Lower lobe of right lung (tissue), 2 donors: ENCODE data around the gene THTPA. TPM values are rescaled to one million over a fixed set of nuclear protein-coding genes. Genes with fewer than 3 reads are reported as not detected.
"Not testable (repeated sequence)": the region's sequence is repeated elsewhere in the genome, so short reads cannot be mapped to it uniquely, and the experiment has no call there.

Source experiments
- ATAC-seq, 2 donors: fragments of 200-7000 bp; cut with Tn5 transposase; one replicate each; pipeline ENCODE4 v1.9.1; 2020 to 2022; ENCODE audit warnings: mild to moderate bottlenecking in 2 of 2, moderate library complexity in 2 of 2
- DNase-seq: peaks from one replicate; pipeline ENCODE4 v3.0.0-alpha.2; 2020
- H3K27ac ChIP-seq: fragments of 200-600 bp; one replicate; pipeline ENCODE4 v1.8.0; 2022
- H3K27me3 ChIP-seq: fragments of 200-600 bp; one replicate; pipeline ENCODE4 v1.8.0; 2022; ENCODE audit warnings: low read depth
- H3K36me3 ChIP-seq: fragments of 200-600 bp; one replicate; pipeline ENCODE4 v1.8.0; 2022; ENCODE audit warnings: mild to moderate bottlenecking
- H3K4me1 ChIP-seq: fragments of 200-600 bp; one replicate; pipeline ENCODE4 v1.8.0; 2022
- H3K4me3 ChIP-seq: fragments of 200-600 bp; one replicate; pipeline ENCODE4 v1.8.0; 2022; ENCODE audit warnings: mild to moderate bottlenecking
- H3K9me3 ChIP-seq: fragments of 200-600 bp; one replicate; pipeline ENCODE4 v1.8.0; 2022
- intact Hi-C: fragments of 100-400 bp; cut with DNase I; formaldehyde crosslinking; loops from one replicate; pipeline ENCODE4 v1.11.0; 2022
- total RNA-seq: library from RNA; stranded (reverse); fragmentation: NEBNext Ultra II Directional; extraction: Animal tissue kit (Norgen Biotek cat#: 25700); gene quantifications from one replicate; pipeline ENCODE4 v1.2.1, GENCODE V29; 2021
- TF ChIP-seq, protein P1 (sequence below): fragments of 200-600 bp; IDR thresholded peaks from one replicate; pipeline ENCODE4 v1.8.0; 2022; ENCODE audit warnings: antibody characterized with exemption, mild to moderate bottlenecking
- donor health status: DM: no; HTN: yes; CAD: no; lungs with severe emphysema.

Gene THTPA
- total RNA-seq, 1 donor from 2014 or later = 19.1 TPM

DNA sequence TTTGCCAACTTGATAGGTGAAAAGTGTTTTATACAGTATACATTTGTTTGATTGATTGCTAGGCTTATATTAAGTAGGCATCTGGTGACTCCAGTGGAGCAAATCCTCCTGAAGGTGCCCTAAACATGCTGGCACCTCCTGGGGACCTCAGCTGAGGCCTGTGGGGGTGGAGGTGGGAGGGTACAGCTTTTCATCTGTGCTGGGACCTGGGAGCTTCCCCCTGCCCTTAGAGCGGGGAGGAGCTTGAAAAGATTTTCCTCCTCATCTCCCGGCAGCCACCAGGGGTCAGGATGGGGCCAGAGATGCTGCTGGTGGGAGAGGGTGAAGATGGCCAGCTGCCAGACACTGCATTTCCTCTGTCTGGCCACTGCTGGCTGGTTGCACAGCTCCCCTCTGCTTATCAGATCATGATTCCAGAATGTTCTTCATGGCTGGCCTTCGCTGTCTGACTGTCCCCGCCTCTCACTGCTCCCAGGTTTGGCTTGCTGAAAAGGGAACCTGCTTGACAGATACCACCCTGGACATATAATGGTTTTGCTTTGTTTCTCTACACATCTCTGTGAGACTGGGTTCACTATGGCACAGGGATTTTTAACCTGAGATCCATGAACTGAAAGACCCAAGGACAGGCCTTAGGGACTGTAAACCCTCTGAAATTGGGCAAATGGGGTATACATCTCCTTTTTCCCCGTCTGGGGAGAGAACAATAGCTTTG, 33.0 kb downstream of the THTPA start:
- no peaks in the 10 kb centered on the region for H3K27me3 ChIP-seq
- no peaks in the 10 kb centered on the region for H3K36me3 ChIP-seq
- ATAC-seq = peak; percentile 99
- peak; percentile 94 for DNase-seq
- H3K4me1 ChIP-seq = peaks cover 7% of the 10 kb centered on the region
- TF ChIP-seq, protein P1, sequence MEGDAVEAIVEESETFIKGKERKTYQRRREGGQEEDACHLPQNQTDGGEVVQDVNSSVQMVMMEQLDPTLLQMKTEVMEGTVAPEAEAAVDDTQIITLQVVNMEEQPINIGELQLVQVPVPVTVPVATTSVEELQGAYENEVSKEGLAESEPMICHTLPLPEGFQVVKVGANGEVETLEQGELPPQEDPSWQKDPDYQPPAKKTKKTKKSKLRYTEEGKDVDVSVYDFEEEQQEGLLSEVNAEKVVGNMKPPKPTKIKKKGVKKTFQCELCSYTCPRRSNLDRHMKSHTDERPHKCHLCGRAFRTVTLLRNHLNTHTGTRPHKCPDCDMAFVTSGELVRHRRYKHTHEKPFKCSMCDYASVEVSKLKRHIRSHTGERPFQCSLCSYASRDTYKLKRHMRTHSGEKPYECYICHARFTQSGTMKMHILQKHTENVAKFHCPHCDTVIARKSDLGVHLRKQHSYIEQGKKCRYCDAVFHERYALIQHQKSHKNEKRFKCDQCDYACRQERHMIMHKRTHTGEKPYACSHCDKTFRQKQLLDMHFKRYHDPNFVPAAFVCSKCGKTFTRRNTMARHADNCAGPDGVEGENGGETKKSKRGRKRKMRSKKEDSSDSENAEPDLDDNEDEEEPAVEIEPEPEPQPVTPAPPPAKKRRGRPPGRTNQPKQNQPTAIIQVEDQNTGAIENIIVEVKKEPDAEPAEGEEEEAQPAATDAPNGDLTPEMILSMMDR = peak; percentile 88
- intact Hi-C loops = no loop called here
- no peak overlapping the region for H3K27ac ChIP-seq
- H3K9me3 ChIP-seq = no peaks in the 10 kb centered on the region
- H3K4me3 ChIP-seq = no peak overlapping the region

DNA sequence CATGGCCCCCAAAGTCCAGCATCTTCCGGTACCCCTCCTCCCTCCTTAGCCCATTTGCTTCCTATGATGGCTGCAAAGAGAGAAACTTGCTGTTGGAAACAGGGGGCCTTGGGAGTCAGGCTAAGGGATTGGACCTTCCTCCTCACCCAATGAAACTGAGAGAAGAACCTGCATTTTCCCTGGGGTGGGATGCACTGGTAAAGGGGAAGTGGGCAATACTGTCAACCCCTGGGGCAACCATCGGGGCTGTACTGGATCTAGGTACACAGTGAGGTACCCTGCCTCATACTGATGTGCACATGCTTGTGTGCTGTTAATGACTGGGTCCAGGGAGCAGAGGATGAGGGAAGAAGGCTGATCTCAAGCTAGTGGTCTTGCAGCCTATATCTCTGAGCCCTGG, 33.5 kb downstream of the THTPA start:
- peaks cover 7% of the 10 kb centered on the region for H3K4me1 ChIP-seq
- H3K27ac ChIP-seq = no peak overlapping the region
- H3K4me3 ChIP-seq = no peak overlapping the region
- TF ChIP-seq, protein P1 = no peak
- DNase-seq (no peak), ATAC-seq (peak; percentile 14 to 34)
- H3K9me3 ChIP-seq = no peaks in the 10 kb centered on the region
- intact Hi-C loops = no loop called here
- H3K36me3 ChIP-seq = no peaks in the 10 kb centered on the region
- no peaks in the 10 kb centered on the region for H3K27me3 ChIP-seq

DNA sequence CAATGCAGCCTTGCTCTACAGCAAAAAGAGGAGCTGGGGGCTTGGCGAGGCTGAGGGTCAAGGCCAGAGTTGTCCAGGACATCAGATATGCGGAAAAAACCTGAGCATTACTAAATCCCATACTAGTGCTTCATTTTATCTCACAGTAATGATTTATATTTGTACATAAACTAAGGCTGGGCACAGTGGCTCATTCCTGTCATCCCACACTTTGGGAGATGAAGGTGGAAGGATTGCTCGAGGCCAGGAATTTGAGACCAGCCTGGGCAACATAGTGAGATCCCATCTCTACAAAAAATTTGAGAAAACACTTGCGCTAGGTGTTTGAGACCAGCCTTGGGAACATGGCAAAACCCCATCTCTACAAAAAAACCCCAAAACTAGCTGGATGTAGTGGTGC, 34.1 kb downstream of the THTPA start:
- TF ChIP-seq, protein P1 = no peak
- no peaks in the 10 kb centered on the region for H3K9me3 ChIP-seq
- H3K4me3 ChIP-seq = no peak overlapping the region
- peaks cover 7% of the 10 kb centered on the region for H3K4me1 ChIP-seq
- H3K36me3 ChIP-seq = no peaks in the 10 kb centered on the region
- DNase-seq (no peak), ATAC-seq (no peak)
- H3K27ac ChIP-seq = no peak overlapping the region
- H3K27me3 ChIP-seq = no peaks in the 10 kb centered on the region
- intact Hi-C loops = no loop called here

DNA sequence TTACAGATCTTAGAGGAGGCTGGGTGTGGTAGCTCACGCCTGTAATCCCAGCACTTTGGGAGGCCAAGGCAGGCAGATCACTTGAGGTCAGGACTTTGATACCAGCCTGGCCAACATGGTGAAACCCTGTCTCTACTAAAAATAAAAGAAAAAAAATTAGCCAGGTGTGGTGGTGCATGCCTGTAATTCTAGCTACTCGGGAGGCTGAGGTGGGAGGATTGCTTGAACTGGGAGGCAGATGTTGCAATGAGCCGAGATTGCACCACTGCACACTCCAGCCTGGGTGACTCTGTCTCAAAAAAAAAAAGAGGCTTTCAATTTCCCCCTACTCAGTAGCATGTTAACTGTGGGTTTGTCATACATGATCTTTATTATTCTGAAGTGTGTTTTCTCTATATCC, 38.1 kb downstream of the THTPA start:
- ATAC-seq, H3K27ac ChIP-seq, H3K27me3 ChIP-seq, DNase-seq, H3K4me1 ChIP-seq, H3K36me3 ChIP-seq, H3K9me3 ChIP-seq, intact Hi-C loops, H3K4me3 ChIP-seq: not testable (repeated sequence)

DNA sequence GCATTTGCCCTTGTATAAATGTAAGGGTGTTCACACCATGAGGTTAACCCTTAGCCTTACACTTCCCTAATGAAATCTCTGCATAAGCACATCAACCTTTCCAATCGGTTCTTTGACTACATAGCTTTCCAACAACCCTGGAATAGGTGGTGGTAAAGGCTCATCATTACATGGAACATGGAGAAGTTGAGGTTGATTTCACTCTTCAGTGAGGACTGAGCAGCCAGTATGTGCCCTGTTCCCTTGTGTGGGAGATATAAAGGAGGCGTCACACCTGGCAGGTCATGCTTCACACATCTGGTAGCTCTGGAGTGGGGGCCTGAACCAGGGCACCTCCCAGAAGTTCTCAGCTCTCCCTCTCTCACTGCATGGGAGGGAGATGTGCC, 44.2 kb downstream of the THTPA start:
- intact Hi-C loops = no loop called here
- Histone ChIP-seq H3K27me3 (no peaks in the 10 kb centered on the region), H3K4me3 (no peak overlapping the region), H3K4me1 (no peaks in the 10 kb centered on the region), H3K36me3 (no peaks in the 10 kb centered on the region), H3K9me3 (peaks cover 5% of the 10 kb centered on the region), H3K27ac (no peak overlapping the region)
- TF ChIP-seq, protein P1 = no peak
- no peak for DNase-seq
- no peak for ATAC-seq

DNA sequence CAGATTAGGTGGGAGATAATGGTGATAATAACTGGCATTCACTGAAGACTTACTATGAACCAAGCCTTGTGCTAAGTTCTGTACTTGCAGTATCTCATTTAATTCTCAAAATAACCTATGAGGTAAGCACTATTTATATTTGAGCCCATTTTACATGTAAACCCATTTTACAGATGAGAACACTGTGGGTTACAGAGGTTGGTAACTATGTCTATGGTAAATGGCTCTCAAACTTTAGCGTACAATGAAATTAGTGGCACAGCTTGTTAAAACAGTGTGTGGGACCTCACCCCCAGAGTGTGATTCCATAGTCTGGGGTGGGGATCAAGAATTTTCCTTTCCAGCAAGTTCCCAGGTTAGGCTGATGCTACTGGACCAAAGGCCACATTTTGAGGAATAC, 44.7 kb downstream of the THTPA start:
- Histone ChIP-seq H3K36me3 (no peaks in the 10 kb centered on the region), H3K4me1 (no peaks in the 10 kb centered on the region), H3K9me3 (peaks cover 5% of the 10 kb centered on the region), H3K4me3 (no peak overlapping the region), H3K27me3 (no peaks in the 10 kb centered on the region), H3K27ac (no peak overlapping the region)
- DNase-seq (no peak), ATAC-seq (no peak)
- intact Hi-C loops = no loop called here
- TF ChIP-seq, protein P1 = no peak
